ENCODE data around the gene P3H2. TPM values are rescaled to one million over a fixed set of nuclear protein-coding genes. Genes with fewer than 3 reads are reported as not detected.

Gene P3H2
- total and polyA plus RNA-seq, 2 donors (not counting 1 experiment from before 2014, with no cell fraction given) = not detected

DNA sequence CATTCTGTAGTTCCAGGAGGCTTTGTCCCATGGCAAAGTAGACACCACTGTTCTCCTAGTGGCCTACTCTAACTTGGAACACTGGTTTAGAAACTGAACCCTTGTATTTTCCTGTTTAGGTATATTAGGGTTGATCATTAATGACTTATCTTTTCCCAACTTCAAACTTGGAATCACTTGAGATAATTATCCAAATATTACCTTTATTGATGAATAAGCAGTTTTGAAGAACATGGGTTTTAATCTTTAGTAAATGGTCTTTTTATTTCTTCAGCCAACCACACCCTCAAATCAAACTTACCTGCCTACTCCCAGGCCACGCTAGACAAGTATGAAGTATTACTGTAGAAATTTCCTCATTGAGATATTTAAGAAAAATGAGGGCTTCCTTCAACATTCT lies 6.5 kb upstream of the P3H2 start:
- no peaks in the 10 kb centered on the region for H3K4me1 Mint-ChIP-seq
- CTCF ChIA-PET = no interaction called here
- POLR2A ChIA-PET = no interaction called here

DNA sequence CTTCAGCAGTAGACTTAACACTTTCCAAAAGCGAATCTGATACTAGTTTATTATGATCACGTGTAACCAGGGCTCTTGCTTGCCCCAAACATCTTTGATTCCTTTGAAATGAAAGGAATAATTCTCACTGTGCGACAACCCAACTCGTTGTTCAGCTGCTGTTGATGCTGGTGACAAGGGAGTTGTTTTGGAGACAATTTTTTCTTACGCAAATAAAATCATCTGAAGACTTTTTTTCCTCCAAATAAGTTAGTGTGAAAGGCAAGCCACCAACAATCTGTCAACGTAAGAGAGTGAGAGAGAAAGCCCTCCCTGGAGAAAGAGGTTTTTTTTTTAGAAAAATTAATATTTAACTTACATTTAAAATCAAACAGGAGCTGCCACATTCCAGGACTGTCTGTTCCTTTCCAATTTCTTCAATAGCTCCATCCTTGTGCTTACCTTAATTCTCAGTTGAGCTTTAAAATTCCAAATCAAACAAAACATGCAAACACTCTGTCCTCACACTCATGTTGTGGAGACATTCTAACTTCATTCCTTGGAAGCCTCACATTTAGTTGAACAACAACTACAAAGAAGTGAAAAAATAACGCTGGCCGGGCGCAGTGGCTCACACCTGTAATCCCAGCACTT lies 4.9 kb upstream of the P3H2 start:
- TF ChIP-seq, protein P1, sequence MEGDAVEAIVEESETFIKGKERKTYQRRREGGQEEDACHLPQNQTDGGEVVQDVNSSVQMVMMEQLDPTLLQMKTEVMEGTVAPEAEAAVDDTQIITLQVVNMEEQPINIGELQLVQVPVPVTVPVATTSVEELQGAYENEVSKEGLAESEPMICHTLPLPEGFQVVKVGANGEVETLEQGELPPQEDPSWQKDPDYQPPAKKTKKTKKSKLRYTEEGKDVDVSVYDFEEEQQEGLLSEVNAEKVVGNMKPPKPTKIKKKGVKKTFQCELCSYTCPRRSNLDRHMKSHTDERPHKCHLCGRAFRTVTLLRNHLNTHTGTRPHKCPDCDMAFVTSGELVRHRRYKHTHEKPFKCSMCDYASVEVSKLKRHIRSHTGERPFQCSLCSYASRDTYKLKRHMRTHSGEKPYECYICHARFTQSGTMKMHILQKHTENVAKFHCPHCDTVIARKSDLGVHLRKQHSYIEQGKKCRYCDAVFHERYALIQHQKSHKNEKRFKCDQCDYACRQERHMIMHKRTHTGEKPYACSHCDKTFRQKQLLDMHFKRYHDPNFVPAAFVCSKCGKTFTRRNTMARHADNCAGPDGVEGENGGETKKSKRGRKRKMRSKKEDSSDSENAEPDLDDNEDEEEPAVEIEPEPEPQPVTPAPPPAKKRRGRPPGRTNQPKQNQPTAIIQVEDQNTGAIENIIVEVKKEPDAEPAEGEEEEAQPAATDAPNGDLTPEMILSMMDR (IDR thresholded peaks at IDR 0.05) = no peak
- TF ChIP-seq EZH2 (IDR thresholded peaks at IDR 0.05; ENCODE audit: borderline replicate concordance, insufficient read depth, low read depth, low read length, poor library complexity, severe bottlenecking) = no peak
- H3K36me3 ChIP-seq (replicated peaks in 1 of 2; ENCODE audit: control extremely low read depth in 1 of 2, control insufficient read depth in 1 of 2, extremely low read depth in 1 of 2, insufficient read depth in 2 of 2, low read length in 1 of 2) = no peaks in the 10 kb centered on the region
- CTCF ChIA-PET = no interaction called here
- no peaks in the 10 kb centered on the region for H3K79me2 ChIP-seq (ENCODE audit: control insufficient read depth, insufficient read depth, low read length)
- H3K27me3 ChIP-seq (replicated peaks in 1 of 4; ENCODE audit: control extremely low read depth in 1 of 4, control insufficient read depth in 3 of 4, insufficient read depth in 4 of 4, low read length in 3 of 4) = peaks cover 0 to 20% (median 16%) of the 10 kb centered on the region in 4 experiments
- DNase-seq = no peak
- H4K20me1 ChIP-seq (ENCODE audit: control insufficient read depth, insufficient read depth, low read length, poor library complexity, severe bottlenecking) = no peaks in the 10 kb centered on the region
- no peak overlapping the region for H3K4me2 ChIP-seq (replicated peaks; ENCODE audit: low read depth, low read length, poor library complexity, severe bottlenecking)
- peaks cover 4 to 5% of the 10 kb centered on the region in 2 donors for H3K4me1 ChIP-seq (ENCODE audit: control insufficient read depth in 2 of 2, insufficient read depth in 2 of 2, low read length in 2 of 2)
- ATAC-seq (ENCODE audit: low read depth) = no peak
- H3K9me3 ChIP-seq (ENCODE audit: control extremely low read depth in 1 of 3, control insufficient read depth in 2 of 3, insufficient read depth in 1 of 3, low read length in 2 of 3) = peaks cover 0 to 3% (median 1%) of the 10 kb centered on the region in 3 donors
- H3K9ac ChIP-seq (ENCODE audit: low read length) = no peak overlapping the region
- Mint-ChIP-seq H3K9me3 (ENCODE audit: insufficient read depth) (peaks cover 4% of the 10 kb centered on the region), H3K4me1 (peaks cover 2% of the 10 kb centered on the region), H3K27me3 (peaks cover 29% of the 10 kb centered on the region), H3K27ac (no peak overlapping the region), H3K4me3 (no peak overlapping the region)
- WGBS (ENCODE audit: insufficient coverage) = 94% methylated on average over 5 of the region's 9 CpGs
- no peak overlapping the region for H3K27ac ChIP-seq (ENCODE audit: low read length in 2 of 2)
- intact Hi-C loops (cut with micrococcal nuclease) = no loop called here
- no peak overlapping the region for H3K4me3 ChIP-seq (ENCODE audit: control extremely low read depth in 1 of 5, extremely low read depth in 1 of 5, insufficient read depth in 1 of 5, low read depth in 2 of 5, low read length in 4 of 5)
- H2AFZ ChIP-seq (ENCODE audit: insufficient read depth, low read depth, low read length, poor library complexity, severe bottlenecking) = no peak overlapping the region
- POLR2A ChIA-PET = no interaction called here

More for the DNA sequence above, 6.5 kb upstream of the P3H2 start:
- no peaks in the 10 kb centered on the region for H3K4me1 ChIP-seq (ENCODE audit: control insufficient read depth in 2 of 2, insufficient read depth in 2 of 2, low read length in 2 of 2)
- no peak overlapping the region for H3K27ac ChIP-seq (ENCODE audit: low read length in 2 of 2)
- no peaks in the 10 kb centered on the region for H3K79me2 ChIP-seq (ENCODE audit: control insufficient read depth, insufficient read depth, low read length)
- no peak overlapping the region for H3K4me3 ChIP-seq (ENCODE audit: control extremely low read depth in 1 of 5, extremely low read depth in 1 of 5, insufficient read depth in 1 of 5, low read depth in 2 of 5, low read length in 4 of 5)
- H3K27me3 ChIP-seq (replicated peaks in 1 of 4; ENCODE audit: control extremely low read depth in 1 of 4, control insufficient read depth in 3 of 4, insufficient read depth in 4 of 4, low read length in 3 of 4) = peaks cover 0 to 13% (median 9%) of the 10 kb centered on the region in 4 experiments
- no peak for DNase-seq
- no peaks in the 10 kb centered on the region for H3K36me3 ChIP-seq (replicated peaks in 1 of 2; ENCODE audit: control extremely low read depth in 1 of 2, control insufficient read depth in 1 of 2, extremely low read depth in 1 of 2, insufficient read depth in 2 of 2, low read length in 1 of 2)
- WGBS (ENCODE audit: insufficient coverage) = no CpG with 5 or more reads among the region's 1 CpG
- Mint-ChIP-seq H3K9me3 (ENCODE audit: insufficient read depth) (peaks cover 4% of the 10 kb centered on the region), H3K4me3 (no peak overlapping the region), H3K27me3 (peaks cover 24% of the 10 kb centered on the region), H3K27ac (no peak overlapping the region)
- no peak for ATAC-seq (ENCODE audit: low read depth)
- H2AFZ ChIP-seq (ENCODE audit: insufficient read depth, low read depth, low read length, poor library complexity, severe bottlenecking) = no peak overlapping the region
- H4K20me1 ChIP-seq (ENCODE audit: control insufficient read depth, insufficient read depth, low read length, poor library complexity, severe bottlenecking) = no peaks in the 10 kb centered on the region
- TF ChIP-seq, protein P1 (IDR thresholded peaks at IDR 0.05) = no peak
- no peak for TF ChIP-seq EZH2 (IDR thresholded peaks at IDR 0.05; ENCODE audit: borderline replicate concordance, insufficient read depth, low read depth, low read length, poor library complexity, severe bottlenecking)
- no peak overlapping the region for H3K9ac ChIP-seq (ENCODE audit: low read length)
- H3K4me2 ChIP-seq (replicated peaks; ENCODE audit: low read depth, low read length, poor library complexity, severe bottlenecking) = no peak overlapping the region
- intact Hi-C loops (cut with micrococcal nuclease) = no loop called here
- peaks cover 0 to 1% (median 0%) of the 10 kb centered on the region in 3 donors for H3K9me3 ChIP-seq (ENCODE audit: control extremely low read depth in 1 of 3, control insufficient read depth in 2 of 3, insufficient read depth in 1 of 3, low read length in 2 of 3)

Measured in B cell (primary cell).